ENCODE measurements around the gene ZSCAN2.

The ZSCAN2 gene

DNA sequence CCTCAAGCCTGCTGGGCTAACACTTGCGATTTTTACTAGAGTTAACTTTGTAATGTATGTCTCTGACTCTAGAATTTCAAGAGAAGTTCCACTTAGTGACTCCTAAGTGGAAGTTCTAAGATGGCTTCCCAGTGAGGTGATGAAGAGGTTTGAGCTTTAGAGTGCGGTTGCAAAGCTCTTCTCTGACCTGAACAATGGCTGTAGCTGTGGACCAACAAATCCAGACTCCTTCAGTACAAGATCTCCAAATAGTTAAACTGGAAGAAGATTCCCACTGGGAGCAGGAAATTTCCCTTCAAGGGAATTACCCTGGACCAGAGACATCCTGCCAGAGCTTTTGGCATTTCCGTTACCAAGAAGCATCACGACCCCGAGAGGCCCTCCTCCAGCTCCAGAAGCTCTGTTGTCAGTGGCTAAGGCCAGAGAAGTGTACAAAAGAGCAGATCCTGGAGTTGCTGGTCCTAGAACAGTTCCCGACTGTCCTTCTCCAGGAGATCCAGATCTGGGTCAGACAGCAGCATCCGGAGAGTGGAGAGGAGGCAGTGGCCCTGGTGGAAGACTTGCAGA lies 31.0 kb downstream of the ZSCAN2 start:
- no peak for TF ChIP-seq POLR2AphosphoS5 (IDR thresholded peaks at IDR 0.05; ENCODE audit: low read depth, low read length)
- TF ChIP-seq SIN3A (IDR thresholded peaks at IDR 0.05; ENCODE audit: borderline replicate concordance, insufficient read depth, low read length): no peak
- TF ChIP-seq TAF1 (IDR thresholded peaks at IDR 0.05; ENCODE audit: borderline replicate concordance, insufficient read depth, low read length): no peak
- TF ChIP-seq, protein P1, sequence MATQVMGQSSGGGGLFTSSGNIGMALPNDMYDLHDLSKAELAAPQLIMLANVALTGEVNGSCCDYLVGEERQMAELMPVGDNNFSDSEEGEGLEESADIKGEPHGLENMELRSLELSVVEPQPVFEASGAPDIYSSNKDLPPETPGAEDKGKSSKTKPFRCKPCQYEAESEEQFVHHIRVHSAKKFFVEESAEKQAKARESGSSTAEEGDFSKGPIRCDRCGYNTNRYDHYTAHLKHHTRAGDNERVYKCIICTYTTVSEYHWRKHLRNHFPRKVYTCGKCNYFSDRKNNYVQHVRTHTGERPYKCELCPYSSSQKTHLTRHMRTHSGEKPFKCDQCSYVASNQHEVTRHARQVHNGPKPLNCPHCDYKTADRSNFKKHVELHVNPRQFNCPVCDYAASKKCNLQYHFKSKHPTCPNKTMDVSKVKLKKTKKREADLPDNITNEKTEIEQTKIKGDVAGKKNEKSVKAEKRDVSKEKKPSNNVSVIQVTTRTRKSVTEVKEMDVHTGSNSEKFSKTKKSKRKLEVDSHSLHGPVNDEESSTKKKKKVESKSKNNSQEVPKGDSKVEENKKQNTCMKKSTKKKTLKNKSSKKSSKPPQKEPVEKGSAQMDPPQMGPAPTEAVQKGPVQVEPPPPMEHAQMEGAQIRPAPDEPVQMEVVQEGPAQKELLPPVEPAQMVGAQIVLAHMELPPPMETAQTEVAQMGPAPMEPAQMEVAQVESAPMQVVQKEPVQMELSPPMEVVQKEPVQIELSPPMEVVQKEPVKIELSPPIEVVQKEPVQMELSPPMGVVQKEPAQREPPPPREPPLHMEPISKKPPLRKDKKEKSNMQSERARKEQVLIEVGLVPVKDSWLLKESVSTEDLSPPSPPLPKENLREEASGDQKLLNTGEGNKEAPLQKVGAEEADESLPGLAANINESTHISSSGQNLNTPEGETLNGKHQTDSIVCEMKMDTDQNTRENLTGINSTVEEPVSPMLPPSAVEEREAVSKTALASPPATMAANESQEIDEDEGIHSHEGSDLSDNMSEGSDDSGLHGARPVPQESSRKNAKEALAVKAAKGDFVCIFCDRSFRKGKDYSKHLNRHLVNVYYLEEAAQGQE (IDR thresholded peaks at IDR 0.05; ENCODE audit: insufficient read depth in 1 of 2, low read depth in 2 of 2, low read length in 2 of 2): no peak
- TF ChIP-seq FOXP2 (optimal IDR thresholded peaks at IDR 0.05; ENCODE audit: borderline replicate concordance, extremely low read depth, extremely low read length, insufficient read depth): no peak

DNA sequence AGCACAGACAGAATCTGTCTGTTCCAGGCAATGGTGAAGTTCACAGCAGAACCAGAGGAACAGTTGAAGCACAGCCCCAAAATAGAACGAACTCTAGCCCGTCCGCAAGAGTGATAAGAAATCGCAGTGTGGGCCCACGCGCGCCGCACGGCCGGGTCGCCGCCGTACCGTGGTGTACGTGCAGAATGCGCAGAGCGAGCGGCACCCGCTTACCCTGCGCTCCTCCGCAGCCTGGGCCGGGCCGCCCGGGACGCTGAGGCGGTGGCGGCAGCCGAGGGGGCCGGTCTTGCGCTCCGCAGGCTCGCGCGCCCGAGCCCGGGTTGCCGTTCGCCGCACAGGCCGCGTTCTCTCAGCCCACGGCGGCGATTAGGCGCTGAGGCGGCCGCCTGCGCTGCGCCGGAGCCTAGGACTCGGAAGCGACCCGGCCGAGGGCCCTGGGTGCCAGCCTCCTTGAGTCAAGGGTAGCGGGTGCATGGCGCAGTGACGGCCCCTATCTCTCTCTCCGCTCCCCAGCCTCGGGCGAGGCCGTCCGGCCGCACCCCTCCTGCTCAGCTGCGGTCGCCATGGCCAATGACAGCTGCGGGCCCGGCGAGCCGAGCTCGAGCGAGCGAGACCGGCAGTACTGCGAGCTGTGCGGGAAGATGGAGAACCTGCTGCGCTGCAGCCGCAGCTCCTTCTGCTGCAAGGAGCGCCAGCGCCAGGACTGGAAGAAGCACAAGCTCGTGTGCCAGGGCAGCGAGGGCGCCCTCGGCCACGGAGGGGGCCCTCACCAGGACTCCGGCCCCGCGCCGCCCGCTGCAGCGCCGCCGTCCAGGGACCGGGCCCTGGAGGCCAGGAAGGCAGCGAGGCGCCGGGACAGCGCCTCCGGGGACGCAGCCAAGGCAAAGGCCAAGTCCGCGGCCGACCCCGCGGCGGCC lies 32.8 kb downstream of the ZSCAN2 start:
- TF ChIP-seq POLR2AphosphoS5 (IDR thresholded peaks at IDR 0.05; ENCODE audit: low read depth, low read length) (no peak), FOXP2 (optimal IDR thresholded peaks at IDR 0.05; ENCODE audit: borderline replicate concordance, extremely low read depth, extremely low read length, insufficient read depth) (peak; percentile 51)

DNA sequence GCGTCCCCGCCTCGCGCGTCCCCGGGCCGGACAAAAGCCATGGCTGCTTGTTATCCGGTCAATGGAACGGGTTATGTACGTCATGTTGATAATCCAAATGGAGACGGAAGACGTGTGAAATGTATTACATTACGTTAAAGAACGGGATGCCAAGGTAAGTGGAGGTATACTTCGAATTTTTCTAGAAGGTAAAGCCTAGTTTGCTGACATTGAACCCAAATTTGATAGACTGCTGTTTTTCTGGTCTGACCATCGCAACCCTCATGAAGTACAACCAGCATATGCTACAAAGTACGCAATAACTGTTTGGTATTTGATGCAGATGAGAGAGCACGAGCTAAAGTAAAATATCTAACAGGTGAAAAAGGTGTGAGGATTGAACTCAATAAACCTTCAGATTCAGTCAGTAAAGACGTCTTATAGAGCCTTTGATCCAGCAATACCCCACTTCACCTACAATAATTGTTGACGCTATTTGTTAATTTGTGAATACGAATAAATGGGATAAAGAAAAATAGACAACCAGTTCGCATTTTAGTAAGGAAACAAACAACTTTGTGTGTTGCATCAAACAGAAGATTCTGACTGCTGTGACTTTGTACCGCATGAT lies 33.5 kb downstream of the ZSCAN2 start:
- TF ChIP-seq, protein P1 (IDR thresholded peaks at IDR 0.05; ENCODE audit: insufficient read depth in 1 of 2, low read depth in 2 of 2, low read length in 2 of 2): no peak
- TF ChIP-seq TAF1 (IDR thresholded peaks at IDR 0.05; ENCODE audit: borderline replicate concordance, insufficient read depth, low read length): no peak
- no peak for TF ChIP-seq SIN3A (IDR thresholded peaks at IDR 0.05; ENCODE audit: borderline replicate concordance, insufficient read depth, low read length)
- no peak for TF ChIP-seq FOXP2 (optimal IDR thresholded peaks at IDR 0.05; ENCODE audit: borderline replicate concordance, extremely low read depth, extremely low read length, insufficient read depth)
- no peak for TF ChIP-seq POLR2AphosphoS5 (IDR thresholded peaks at IDR 0.05; ENCODE audit: low read depth, low read length)

DNA sequence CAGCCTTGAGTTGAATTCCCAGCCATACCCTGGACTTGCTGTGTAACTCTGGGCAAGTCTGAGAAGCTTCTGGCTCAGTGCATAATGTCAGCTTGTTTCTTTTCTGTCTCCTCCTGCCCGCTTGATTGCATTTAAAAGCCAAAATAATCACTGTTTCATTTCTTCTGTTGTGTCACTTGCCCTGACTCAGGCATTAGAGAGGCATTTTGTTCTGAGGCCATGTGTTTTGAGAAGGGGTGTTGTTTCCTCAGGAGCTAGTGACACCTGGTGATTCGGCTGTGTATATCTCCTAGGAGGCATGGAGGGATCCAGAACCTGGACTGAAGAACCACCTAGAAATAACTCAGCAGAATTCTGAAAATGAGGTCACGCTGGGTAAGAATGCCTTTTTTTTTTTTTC lies 37.3 kb downstream of the ZSCAN2 start:
- TF ChIP-seq FOXP2 (optimal IDR thresholded peaks at IDR 0.05; ENCODE audit: borderline replicate concordance, extremely low read depth, extremely low read length, insufficient read depth): no peak
- TF ChIP-seq POLR2AphosphoS5 (IDR thresholded peaks at IDR 0.05; ENCODE audit: low read depth, low read length): no peak

DNA sequence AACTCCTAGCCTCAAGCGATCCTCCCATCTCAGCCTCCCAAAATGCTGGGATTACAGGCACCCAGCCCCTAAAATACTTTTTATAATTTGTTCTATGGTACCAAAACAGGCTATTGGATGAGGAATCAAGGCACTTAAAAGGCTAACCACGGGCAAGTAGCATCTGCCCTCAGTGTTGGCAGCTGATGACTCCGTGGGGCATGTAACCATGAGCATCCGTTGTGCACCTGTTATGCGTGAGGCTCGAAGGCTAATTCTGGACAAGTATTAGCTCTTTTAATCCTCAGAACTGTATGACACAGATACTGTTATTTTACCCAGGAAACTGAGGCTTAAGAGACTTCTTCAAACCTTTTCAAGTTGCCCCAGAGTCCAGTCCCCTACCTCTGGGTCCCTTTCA lies 43.0 kb downstream of the ZSCAN2 start:
- TF ChIP-seq POLR2AphosphoS5 (IDR thresholded peaks at IDR 0.05; ENCODE audit: low read depth, low read length) (no peak), FOXP2 (optimal IDR thresholded peaks at IDR 0.05; ENCODE audit: borderline replicate concordance, extremely low read depth, extremely low read length, insufficient read depth) (no peak), TAF1 (IDR thresholded peaks at IDR 0.05; ENCODE audit: borderline replicate concordance, insufficient read depth, low read length) (no peak), SIN3A (IDR thresholded peaks at IDR 0.05; ENCODE audit: borderline replicate concordance, insufficient read depth, low read length) (no peak)
- TF ChIP-seq, protein P1 (IDR thresholded peaks at IDR 0.05; ENCODE audit: insufficient read depth in 1 of 2, low read depth in 2 of 2, low read length in 2 of 2): no peak

DNA sequence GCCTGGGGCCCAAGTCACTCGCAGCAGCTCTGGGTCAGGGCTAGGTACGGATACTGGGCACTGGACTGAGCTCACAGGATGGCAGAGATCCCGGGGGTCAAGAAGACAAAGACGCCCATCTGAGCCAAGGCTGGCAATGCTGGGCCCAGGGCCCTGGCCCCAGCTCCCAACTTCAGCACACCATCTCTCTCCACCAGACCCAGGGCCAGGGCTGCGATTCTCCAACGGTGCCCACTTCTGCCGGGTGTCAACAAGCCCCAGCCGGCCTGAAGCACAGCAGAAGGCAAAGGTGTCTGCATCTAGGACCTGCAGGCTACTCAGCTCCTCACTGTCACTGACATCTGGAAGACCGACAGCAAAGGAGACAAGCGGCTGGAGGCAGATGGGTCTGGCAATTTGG lies 44.7 kb downstream of the ZSCAN2 start:
- TF ChIP-seq FOXP2 (optimal IDR thresholded peaks at IDR 0.05; ENCODE audit: borderline replicate concordance, extremely low read depth, extremely low read length, insufficient read depth) (no peak), POLR2AphosphoS5 (IDR thresholded peaks at IDR 0.05; ENCODE audit: low read depth, low read length) (no peak), SIN3A (IDR thresholded peaks at IDR 0.05; ENCODE audit: borderline replicate concordance, insufficient read depth, low read length) (no peak), TAF1 (IDR thresholded peaks at IDR 0.05; ENCODE audit: borderline replicate concordance, insufficient read depth, low read length) (no peak)
- TF ChIP-seq, protein P1 (IDR thresholded peaks at IDR 0.05; ENCODE audit: insufficient read depth in 1 of 2, low read depth in 2 of 2, low read length in 2 of 2): no peak

Measured in PFSK-1 (cell line).